Astrocyte of the cerebellum (primary cell): Measurements from ENCODE around the gene PLEKHH3.
A peak's percentile ranks its signal among the peaks of the same experiment; 100 is the strongest.

Source experiments
- DNase-seq: peaks from one replicate; pipeline ENCODE4 v3.0.0-alpha.2; 2011; ENCODE audit warnings: low read depth
- H3K4me3 ChIP-seq: 2 replicates; pipeline ENCODE4 v1.5.1; 2011; ENCODE audit warnings: mild to moderate bottlenecking, low read depth, low read length, moderate library complexity
- CTCF ChIP-seq: IDR thresholded peaks from 2 replicates; pipeline ENCODE4 v1.5.1; 2012; ENCODE audit warnings: low read length, low read depth, moderate library complexity, mild to moderate bottlenecking; ENCODE audit errors: missing control alignments
- in situ Hi-C: cut with HindIII; loops from 2 replicates; pipeline ENCODE4 v1.10.0; 2017; ENCODE audit warnings: low sequenced_read_pairs

Gene PLEKHH3

GRCh38 chr17:42618442-42619150, 58.2 kb downstream of the PLEKHH3 start:
- H3K4me3 ChIP-seq, result no peak overlapping the region
- in situ Hi-C loops, result no loop called here
- TF ChIP-seq CTCF, result no peak
- DNase-seq, result peak; percentile 13

DNA sequence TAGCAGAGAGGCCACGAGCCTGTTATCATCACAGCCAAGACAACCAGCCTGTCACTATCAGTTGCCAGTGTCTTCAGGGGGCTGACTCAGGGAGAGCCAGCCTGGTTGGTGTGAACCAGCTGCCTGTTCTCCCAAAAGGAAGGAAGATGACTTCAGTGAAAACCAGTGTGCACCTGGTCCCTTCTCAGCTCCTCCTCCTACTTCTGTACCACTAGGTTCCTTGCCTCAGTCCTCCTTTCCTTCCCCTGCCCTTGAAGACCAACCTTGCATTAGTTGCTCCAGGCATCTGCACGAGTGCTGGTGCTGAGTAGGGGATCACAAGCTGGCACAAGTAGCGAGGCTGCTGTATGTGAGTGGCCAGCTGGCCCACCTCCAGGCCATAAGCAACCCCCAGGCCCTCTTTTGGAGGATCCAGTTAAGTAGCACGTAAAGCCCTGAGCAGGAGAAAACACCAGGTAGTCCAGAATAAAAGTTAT, 58.8 kb downstream of the PLEKHH3 start:
- no peak for TF ChIP-seq CTCF
- in situ Hi-C loops, result no loop called here
- DNase-seq, result no peak

More for the DNA sequence above, 58.8 kb downstream of the PLEKHH3 start:
- H3K4me3 ChIP-seq, result no peak overlapping the region
